ENCODE measurements around the gene DEFB113. TPM values are rescaled to one million over a fixed set of nuclear protein-coding genes. Genes with fewer than 3 reads are reported as not detected.

Gene DEFB113
- total and polyA plus RNA-seq, 2 of the 4 experiments (the other 2 are of a cell fraction), result not detected

DNA sequence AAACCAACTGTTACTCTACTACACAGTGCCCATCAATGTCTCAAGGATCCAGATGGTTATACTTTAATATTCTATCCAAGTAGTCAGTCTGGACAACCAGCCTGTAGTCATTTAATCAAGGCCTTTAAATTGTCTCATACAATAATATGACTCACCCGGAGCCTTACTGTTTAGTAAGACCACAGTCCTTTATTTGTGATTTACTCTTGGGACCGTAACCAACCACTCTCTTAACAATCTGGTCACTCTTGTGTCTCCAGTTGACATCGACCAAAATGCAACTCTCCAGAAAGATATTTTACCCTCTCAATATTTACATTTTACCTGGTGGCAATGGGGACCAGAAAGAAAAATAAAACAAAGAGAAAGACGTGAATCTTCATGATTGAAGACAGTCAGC lies 20.4 kb downstream of the DEFB113 start:
- H3K9me3 ChIP-seq (ENCODE audit: control insufficient read depth, insufficient read depth, low read length), result no peaks in the 10 kb centered on the region
- no peak overlapping the region for H3K56ac ChIP-seq (ENCODE audit: extremely low read depth, insufficient read depth, low read length)
- H2AFZ ChIP-seq (replicated peaks; ENCODE audit: low read length, poor library complexity), result no peak overlapping the region
- H3K23ac ChIP-seq (ENCODE audit: low read depth, low read length), result no peak overlapping the region
- POLR2A ChIA-PET (ENCODE audit: unreplicated experiment), result no interaction called here
- intact Hi-C loops (cut with micrococcal nuclease), result no loop called here
- no peaks in the 10 kb centered on the region for H4K20me1 ChIP-seq (ENCODE audit: insufficient read depth, low read length)
- H2BK120ac ChIP-seq (ENCODE audit: low read depth, low read length), result no peak overlapping the region
- dilution Hi-C loops (cut with HindIII; ENCODE audit: low sequenced_read_pairs, unreplicated experiment), result no loop called here
- no peak overlapping the region for H3K27ac ChIP-seq (ENCODE audit: insufficient read depth, low read length)
- H3K14ac ChIP-seq (replicated peaks; ENCODE audit: low read depth, low read length), result no peak overlapping the region
- H2BK20ac ChIP-seq (ENCODE audit: low read depth, low read length), result no peak overlapping the region
- no peak overlapping the region for H2AK5ac ChIP-seq (ENCODE audit: low read depth, low read length)
- no peak overlapping the region for H3K18ac ChIP-seq (ENCODE audit: low read depth, low read length)
- no peak overlapping the region for H3K4me3 ChIP-seq (ENCODE audit: insufficient read depth, low read depth, low read length)
- no peak overlapping the region for H2BK15ac ChIP-seq (ENCODE audit: low read depth, low read length)
- H4K91ac ChIP-seq (ENCODE audit: insufficient read depth, low read depth, low read length), result no peak overlapping the region
- no peak overlapping the region for H3K4ac ChIP-seq (ENCODE audit: low read depth, low read length)
- H3K4me2 ChIP-seq (ENCODE audit: low read depth, low read length), result no peak overlapping the region
- no peaks in the 10 kb centered on the region for H3K9me1 ChIP-seq (ENCODE audit: insufficient read depth, low read length)
- H3K4me1 ChIP-seq (ENCODE audit: control insufficient read depth, insufficient read depth, low read length), result no peaks in the 10 kb centered on the region
- H4K5ac ChIP-seq (ENCODE audit: low read depth, low read length), result no peak overlapping the region
- no peak for DNase-seq
- H3K9ac ChIP-seq (ENCODE audit: low read depth, low read length), result no peak overlapping the region
- no peak for ATAC-seq (ENCODE audit: low read depth)
- CTCF ChIA-PET, result no interaction called here
- no peaks in the 10 kb centered on the region for H3K79me1 ChIP-seq (ENCODE audit: low read depth in 1 of 2, low read length in 2 of 2)
- no peak overlapping the region for H4K8ac ChIP-seq (ENCODE audit: low read depth in 2 of 2, low read length in 2 of 2)
- H3K36me3 ChIP-seq (ENCODE audit: control insufficient read depth, insufficient read depth, low read length), result no peaks in the 10 kb centered on the region
- in situ Hi-C loops (cut with MboI; ENCODE audit: low sequenced_read_pairs), result no loop called here
- TF ChIP-seq, protein P1, sequence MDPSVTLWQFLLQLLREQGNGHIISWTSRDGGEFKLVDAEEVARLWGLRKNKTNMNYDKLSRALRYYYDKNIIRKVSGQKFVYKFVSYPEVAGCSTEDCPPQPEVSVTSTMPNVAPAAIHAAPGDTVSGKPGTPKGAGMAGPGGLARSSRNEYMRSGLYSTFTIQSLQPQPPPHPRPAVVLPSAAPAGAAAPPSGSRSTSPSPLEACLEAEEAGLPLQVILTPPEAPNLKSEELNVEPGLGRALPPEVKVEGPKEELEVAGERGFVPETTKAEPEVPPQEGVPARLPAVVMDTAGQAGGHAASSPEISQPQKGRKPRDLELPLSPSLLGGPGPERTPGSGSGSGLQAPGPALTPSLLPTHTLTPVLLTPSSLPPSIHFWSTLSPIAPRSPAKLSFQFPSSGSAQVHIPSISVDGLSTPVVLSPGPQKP (IDR thresholded peaks at IDR 0.05; ENCODE audit: borderline replicate concordance, low read depth, low read length), result no peak
- no TSS peak for BruUV-seq (replicated peaks)
- H2AK9ac ChIP-seq (replicated peaks; ENCODE audit: low read depth, low read length, poor library complexity), result no peak overlapping the region
- no peak overlapping the region for H2BK5ac ChIP-seq (ENCODE audit: low read depth, low read length, poor library complexity, severe bottlenecking)
- H3K27me3 ChIP-seq (ENCODE audit: control insufficient read depth, insufficient read depth, low read length), result no peaks in the 10 kb centered on the region
- WGBS, 2 experiments (ENCODE audit: extremely low coverage in 2 of 2, insufficient read length in 1 of 2), result no CpG with 5 or more reads among the region's 4 CpGs
